NCI-H2171 treated with DMSO at 0.1 percent for 48 hours (cell line): ENCODE data around the gene HAGHL.

Experiments used
- DNase-seq: peaks from one replicate; lab custom pipeline; 2025; lab: John Stamatoyannopoulos, UW

HAGHL gene

DNA sequence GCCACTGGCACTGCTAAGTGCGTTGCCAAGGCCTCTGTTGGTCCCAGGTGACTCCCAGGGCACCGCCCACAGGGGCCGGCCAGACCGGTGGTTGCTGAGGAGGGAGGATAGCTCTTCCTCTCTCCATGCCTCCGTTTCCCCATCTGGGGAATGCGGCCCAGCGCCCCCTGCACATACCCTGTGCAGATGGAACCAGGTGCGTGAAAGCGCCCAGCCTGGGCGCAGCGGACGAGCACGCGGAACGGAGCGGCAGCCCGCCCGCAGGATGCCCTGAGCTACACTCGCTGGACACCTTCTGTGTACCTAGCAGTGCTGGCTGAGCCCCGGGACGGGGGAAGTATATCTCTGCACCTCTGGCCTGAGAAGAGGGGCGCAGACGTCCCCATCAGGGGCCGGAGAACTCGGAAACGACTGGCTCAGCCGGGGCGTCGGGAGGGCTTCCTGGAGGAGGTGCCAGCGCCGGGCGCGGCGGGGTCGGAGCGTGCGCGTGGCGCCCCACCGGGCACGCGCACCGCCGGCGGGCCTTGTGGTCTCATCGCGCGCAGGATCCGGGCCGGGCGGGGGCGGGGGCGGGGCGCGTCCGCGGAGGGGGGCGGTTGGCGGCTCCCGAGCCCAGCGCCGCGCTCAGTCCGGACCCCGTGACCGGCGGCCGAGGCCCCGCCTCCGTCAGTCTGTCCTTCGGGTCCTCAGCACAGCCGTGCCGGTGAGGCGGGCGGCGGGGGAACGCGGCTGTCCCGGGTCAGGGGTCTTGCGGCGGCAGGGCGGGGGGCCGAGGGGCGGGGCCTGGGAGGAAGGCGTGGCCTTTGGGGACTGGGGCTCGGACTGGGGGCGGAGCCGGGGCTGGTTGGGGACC is at the start of gene HAGHL, which contains the start of gene CCDC78:
HAGHL (plus strand) TSS at position 669 of the 853 bp plus-strand sequence. CDS start 404 bp downstream, outside the sequence.
CCDC78 (minus strand) TSS at position 6 of the 853 bp plus-strand sequence. CDS start 76 bp downstream, outside the sequence.
- DNase-seq: peak; percentile 44

DNA sequence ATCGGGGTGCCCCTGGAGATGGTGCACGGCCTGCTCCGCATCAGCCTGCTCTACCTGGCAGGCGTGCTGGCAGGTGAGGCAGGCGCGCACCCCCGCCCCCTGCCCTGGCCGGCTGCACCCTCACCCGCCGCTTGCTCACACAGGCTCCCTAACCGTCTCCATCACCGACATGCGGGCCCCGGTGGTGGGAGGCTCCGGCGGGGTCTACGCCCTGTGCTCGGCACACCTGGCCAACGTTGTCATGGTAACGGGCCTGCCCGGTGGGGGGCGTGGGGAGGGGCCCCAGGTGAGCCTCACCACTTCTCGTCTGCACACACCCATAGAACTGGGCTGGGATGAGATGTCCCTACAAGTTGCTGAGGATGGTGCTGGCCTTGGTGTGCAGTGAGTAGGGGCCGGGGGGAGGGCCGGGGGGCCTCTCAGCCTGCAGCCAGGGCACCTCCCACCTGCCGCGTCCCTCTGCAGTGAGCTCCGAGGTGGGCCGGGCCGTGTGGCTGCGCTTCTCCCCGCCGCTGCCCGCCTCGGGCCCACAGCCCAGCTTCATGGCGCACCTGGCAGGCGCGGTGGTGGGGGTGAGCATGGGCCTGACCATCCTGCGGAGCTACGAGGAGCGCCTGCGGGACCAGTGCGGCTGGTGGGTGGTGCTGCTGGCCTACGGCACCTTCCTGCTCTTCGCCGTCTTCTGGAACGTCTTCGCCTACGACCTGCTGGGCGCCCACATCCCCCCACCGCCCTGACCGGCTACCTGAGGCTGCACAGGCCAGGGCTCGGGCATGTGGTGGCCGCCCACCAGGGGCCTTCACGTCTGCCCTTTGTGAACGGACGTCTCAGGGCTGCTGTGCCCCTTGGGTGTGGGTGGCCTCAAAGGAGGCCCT is 49.4 kb upstream of the HAGHL start:
- DNase-seq: no peak

DNA sequence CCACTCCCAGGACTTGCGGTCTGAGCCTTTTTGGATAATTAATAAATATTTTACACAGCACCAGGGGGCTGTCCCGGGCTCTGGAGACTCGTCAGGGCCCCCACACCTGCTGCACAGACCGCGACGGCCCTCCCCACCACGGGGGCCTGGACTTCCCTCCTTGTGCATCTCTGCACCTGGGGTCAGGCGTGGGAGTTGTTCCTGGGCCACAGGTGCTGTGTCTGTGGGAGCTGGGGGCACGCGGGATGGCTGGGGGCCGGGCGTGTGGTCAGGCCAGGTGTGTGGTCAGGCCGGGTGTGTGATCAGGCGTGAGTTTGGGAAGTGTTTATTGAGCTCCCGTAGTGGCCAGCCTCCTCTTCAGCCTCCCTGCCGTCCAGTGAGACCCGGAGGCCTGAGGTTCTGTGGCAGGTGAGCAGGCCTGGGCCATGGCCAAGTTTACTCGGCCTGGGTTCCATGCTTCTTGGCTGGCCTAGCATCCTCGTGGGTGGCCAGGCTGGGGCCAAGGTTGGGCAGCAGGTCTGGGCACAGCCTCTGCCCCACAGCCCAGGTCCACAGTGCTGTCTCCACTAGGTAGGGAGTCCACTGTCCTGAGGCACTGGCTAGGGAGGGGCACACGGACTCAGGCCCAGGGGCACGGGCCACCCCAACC is 48.6 kb upstream of the HAGHL start:
- DNase-seq: no peak

DNA sequence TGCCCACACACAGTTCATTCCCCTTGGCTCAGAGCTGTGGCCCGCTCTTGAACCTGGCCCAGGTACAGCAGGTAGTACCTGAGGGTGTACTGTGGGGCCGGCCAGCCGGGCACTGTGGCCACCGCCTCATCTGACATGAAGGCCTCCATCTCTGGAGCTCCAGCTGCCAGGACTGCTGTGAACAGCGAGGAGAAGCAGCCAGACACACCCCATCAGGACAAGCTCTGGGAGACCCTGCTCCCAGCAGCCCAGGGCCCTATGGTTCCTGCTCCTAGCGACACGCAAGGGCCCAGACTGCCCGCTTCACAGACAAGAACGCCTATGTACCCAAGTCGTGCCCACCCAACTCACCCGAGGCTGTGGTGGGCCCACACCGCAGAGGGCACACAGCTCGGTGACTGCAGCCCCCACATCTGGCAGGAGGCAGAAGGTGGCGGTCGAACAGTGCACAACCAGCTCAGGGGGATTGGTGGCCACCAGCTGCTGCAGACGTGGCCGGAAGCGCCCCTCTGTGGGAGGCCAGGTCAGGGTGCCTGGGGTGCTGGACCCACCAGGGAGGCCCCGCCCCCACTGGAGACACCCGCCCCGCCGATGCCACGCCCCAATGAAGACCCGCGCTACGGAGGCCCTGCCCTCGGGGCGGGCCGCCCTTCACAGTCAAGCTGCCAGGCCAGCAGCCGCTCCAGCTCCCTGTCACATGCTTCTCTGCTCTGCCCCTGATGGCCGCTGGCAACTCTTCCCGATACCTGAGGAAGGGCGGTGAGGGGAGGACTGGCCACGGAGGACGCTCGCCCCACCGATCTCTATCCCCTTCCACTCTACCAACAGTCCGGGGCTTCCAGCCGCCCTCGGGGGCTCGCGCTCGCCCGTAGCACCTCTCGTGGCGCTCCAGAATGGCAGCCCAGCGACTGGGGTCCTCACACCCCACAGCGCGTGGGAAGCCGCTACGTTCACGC is 47.8 kb upstream of the HAGHL start:
- DNase-seq: peak; percentile 82

DNA sequence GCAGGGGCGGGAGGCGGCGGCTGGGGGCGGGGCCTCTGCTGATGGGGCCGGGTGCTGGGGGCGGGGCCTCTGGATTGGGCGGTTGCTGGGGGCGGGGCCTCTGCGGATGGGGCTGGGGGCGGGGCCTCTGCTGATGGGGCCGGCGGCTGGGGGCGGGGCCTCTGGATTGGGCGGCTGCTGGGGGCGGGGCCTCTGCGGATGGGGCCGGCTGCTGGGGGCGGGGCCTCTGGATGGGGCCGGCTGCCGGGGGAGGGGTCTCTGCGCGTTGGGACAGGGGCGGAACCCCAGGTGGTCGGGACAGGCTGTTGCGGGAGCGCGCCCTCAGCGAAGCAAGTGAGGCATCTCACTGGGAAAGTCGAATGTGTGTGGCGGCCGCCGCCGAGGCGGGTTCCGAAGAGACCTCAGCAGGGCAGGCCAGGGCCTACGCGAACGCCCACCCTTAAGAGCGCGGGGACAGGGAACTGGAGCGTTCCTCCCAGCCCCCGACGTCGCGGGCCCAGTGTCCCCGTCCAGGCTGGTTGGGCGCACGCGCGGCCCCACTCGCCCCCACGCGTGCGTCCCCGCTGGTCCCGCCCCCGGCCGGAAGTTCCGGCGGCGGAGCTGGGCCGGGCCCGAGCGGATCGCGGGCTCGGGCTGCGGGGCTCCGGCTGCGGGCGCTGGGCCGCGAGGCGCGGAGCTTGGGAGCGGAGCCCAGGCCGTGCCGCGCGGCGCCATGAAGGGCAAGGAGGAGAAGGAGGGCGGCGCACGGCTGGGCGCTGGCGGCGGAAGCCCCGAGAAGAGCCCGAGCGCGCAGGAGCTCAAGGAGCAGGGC is 46.9 kb upstream of the HAGHL start, which contains the start of gene STUB1:
STUB1 (plus strand) TSS at position 597 of the 811 bp plus-strand sequence; CDS start at position 713, 116 bp downstream.
- peak; percentile 83 for DNase-seq

DNA sequence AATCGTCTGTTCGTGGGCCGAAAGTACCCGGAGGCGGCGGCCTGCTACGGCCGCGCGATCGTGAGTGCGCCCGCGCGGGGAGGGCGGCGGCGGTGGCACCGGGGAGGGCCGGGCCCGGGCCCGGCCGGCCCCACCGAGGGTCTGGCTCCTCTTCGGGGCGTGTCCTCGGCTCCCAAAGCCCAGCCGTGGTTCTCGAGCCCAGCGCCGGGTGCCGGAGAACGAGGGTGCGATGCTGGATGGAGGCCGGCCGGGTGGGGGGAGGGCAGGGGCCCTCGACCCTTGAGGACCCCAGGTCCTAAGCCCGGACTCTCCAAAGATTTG is 46.3 kb upstream of the HAGHL start:
- no peak for DNase-seq

GRCh38 chr16:680967-681745 is 45.8 kb upstream of the HAGHL start:
- DNase-seq: no peak

GRCh38 chr16:681746-682427 is 45.0 kb upstream of the HAGHL start:
- no peak for DNase-seq

DNA sequence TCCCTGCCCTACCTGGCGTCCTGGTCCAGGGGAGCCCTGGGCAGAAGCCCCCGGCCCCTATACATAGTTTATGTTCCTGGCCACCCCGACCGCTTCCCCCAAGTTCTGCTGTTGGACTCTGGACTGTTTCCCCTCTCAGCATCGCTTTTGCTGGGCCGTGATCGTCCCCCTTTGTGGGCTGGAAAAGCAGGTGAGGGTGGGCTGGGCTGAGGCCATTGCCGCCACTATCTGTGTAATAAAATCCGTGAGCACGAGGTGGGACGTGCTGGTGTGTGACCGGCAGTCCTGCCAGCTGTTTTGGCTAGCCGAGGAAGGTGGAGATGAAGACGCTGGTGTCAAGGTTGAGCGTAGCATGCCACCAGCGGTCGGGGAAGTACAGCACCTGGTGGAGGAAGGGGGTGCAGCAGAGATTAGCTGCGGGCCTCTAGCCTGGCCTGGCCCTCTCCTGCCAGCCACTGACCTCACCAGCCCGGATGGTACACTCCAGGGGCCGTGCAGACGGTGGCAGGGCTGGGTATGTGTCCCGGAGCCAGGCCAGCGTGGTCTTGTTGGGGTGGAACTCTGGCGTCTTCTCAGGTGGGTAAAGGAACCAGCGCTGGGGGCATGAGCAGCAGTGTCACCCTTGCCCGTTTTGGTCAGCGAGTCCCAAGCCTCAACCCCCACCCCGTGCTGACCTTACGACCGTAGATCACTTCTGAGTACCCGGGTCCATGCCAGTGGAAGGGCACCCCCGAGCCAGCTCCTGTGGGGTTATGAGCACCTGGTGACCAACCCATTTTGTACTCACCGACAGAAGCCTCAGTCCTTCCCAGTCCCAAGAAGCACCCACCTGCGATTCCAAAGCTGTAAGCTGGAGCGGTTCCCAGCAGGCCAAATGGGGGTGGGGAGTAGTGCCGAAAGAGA is 44.2 kb upstream of the HAGHL start:
- DNase-seq: no peak

- no peak for DNase-seq
Observed at GRCh38 chr16:683396-684070, 43.4 kb upstream of the HAGHL start.

DNA sequence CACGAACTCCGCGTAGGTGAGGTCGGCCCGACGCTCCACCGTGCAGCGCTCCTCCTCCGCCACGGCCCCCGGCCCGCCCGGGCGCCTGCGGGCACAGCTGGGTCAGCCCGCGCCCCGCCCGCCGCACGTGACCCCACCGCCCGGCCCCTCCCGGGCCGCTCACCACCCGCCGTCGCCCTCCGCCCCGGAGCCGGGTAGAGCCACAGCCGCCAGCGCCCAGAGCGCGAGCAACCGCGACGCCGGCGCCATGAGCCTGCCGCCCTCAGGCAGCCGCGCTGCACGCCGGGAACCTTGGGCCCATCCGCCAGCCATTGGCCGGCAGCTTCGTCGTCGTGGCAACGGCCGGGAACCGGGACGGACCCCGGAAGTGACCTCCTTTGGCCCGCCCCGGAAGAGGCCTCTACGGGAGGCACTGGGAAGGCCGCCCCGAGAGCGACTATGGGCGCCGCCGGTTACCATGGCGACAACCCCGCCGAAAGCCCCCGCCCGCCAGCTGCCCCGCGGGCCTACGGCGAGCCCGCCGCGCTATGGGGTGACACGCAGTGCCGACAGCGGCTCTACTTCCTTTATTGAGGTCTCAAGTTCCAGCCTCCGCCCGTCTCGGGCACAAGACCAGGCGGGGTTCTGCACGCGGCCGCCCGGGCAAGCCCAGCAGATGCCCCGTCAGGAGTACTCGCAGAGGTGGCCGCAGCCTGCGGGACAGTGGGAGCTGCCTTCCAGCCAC is 42.7 kb upstream of the HAGHL start, which contains the start of gene JMJD8:
JMJD8 (minus strand) TSS at position 264 of the 724 bp plus-strand sequence; CDS start at position 249, 15 bp downstream.
- DNase-seq: peak; percentile 93

- DNase-seq: peak; percentile 87
Observed at GRCh38 chr16:684961-685696, 41.8 kb upstream of the HAGHL start.

DNA sequence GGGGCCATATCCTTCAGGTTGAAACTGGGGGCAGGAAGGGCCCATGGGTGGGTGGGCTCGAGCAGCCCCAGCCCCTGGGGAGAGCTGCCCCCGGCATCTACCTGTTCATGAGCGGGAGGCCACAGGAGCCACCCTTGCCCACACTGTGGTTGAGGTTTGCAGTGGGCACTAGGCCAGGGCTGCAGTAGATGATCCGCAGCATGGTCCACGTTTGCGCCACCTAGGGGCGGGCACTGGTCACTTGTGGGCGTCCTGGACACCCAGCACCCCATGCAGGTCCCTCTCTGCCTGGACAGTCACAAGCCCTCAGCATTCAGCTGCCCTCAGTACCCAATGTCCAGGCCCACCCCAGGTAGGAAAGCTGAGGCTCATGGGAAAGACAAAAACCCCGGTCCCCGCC is 40.9 kb upstream of the HAGHL start:
- no peak for DNase-seq

DNA sequence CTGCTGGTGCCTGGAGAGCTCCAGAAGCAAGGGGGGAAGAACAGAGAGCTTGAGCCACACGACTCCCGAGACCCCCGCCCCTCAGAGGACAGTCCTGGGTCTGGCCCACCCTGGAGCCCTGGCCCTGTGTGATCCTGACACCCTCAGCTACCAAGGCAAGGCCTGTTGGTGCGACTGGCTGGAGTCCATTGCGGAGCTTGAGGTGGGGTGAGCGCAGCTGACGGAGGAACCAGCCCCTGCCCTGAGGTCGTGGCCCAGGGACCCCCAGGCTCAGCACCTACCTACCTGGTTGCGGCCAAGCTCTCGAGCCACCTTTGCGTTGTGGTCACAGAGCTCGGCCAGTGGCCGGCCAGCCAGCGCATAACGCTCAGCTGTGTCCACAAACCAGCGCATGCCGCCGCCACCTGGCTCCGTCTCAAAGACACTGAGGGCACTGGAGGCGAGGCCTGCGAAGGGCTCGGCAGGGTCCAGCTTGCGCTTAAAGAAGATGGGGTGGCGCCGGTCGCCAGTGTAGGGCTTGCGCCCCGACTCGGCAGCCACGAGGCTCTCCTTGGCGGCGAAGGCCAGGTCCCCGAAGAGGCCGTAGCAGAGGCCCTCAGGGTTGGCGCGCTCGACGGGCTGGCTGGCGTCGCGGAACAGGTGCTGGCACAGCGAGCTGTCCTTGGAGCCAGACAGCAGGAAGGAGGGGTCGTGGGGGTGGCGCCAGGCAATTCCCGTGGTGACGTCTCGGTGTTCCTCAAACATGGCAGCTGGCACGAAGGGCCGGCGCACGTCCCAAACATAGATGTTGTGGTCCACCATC is 40.2 kb upstream of the HAGHL start:
- DNase-seq: no peak

GRCh38 chr16:687499-687898 is 39.4 kb upstream of the HAGHL start:
- no peak for DNase-seq
